H1 (cell line): Measurements from ENCODE around the gene MMUT. TPM values are rescaled to one million over a fixed set of nuclear protein-coding genes. Genes with fewer than 3 reads are reported as not detected.

Experiments used
- CTCF ChIA-PET: fragments of 300-600 bp; sonication (Branson Sonifier 250); formaldehyde crosslinking; loops from one replicate; lab custom pipeline; 2021; ENCODE audit not compliant: partially characterized antibody; lab: Charles Lee
- POLR2A ChIA-PET: fragments of 300-600 bp; sonication (Branson Sonifier 250); formaldehyde crosslinking; loops from one replicate; lab custom pipeline; 2021; ENCODE audit warnings: inconsistent platforms; ENCODE audit not compliant: partially characterized antibody; lab: Charles Lee
- DNase-seq, 2 experiments: peaks; one replicate each; pipeline versions ENCODE4 v3.0.0 to v3.0.0-alpha.2; 2010 to 2022; ENCODE audit warnings: low spot score in 2 of 2, low read depth in 1 of 2, mixed read lengths in 1 of 2
- FAIRE-seq: peaks from 2 replicates; lab custom pipeline; 2011; peaks lifted over from hg19 to GRCh38; lab: Jason Lieb, UNC
- H2AFZ ChIP-seq: 2 replicates; pipeline ENCODE4 v1.8.1; 2012; ENCODE audit warnings: low read length, inconsistent platforms
- H2AK5ac ChIP-seq: 2 replicates; pipeline ENCODE4 v1.6.1; 2013; ENCODE audit warnings: low read depth, low read length
- H2BK120ac ChIP-seq: replicated peaks from 2 replicates; pipeline ENCODE3; 2013; ENCODE audit warnings: low read depth, low read length, inconsistent platforms
- H2BK12ac ChIP-seq: 2 replicates; pipeline ENCODE4 v1.6.1; 2013; ENCODE audit warnings: low read depth, low read length
- H2BK15ac ChIP-seq: 2 replicates; pipeline ENCODE4 v1.6.1; 2013; ENCODE audit warnings: low read length
- H2BK20ac ChIP-seq: 2 replicates; pipeline ENCODE4 v1.6.1; 2013; ENCODE audit warnings: low read length
- H2BK5ac ChIP-seq: 2 replicates; pipeline ENCODE4 v1.6.1; 2013; ENCODE audit warnings: low read depth, low read length
- H3K14ac ChIP-seq: 2 replicates; pipeline ENCODE4 v1.6.1; 2013; ENCODE audit warnings: inconsistent platforms; ENCODE audit not compliant: insufficient read length
- H3K18ac ChIP-seq: 2 replicates; pipeline ENCODE4 v1.6.1; 2013; ENCODE audit warnings: low read length; ENCODE audit errors: extremely low read depth
- H3K23ac ChIP-seq: 2 replicates; pipeline ENCODE4 v1.6.1; 2013; ENCODE audit warnings: inconsistent platforms; ENCODE audit not compliant: insufficient read length
- H3K23me2 ChIP-seq: 2 replicates; pipeline ENCODE4 v1.6.1; 2013; ENCODE audit warnings: low read depth, low read length
- H3K27ac ChIP-seq: 2 replicates; pipeline ENCODE4 v1.6.1; 2011; ENCODE audit warnings: low read depth, low read length, inconsistent platforms
- H3K27me3 ChIP-seq, 4 experiments: replicated peaks in 1 of 4; 1 replicate in 1 of 4; 2 replicates in 3 of 4; pipeline versions ENCODE4 v1.6.1 to v1.8.1; 2011 to 2013; ENCODE audit warnings: low read length in 3 of 4, mild to moderate bottlenecking in 3 of 4, inconsistent platforms in 2 of 4, mixed read lengths in 2 of 4, moderate library complexity in 1 of 4; ENCODE audit not compliant: control insufficient read depth in 3 of 4, insufficient read depth in 3 of 4; ENCODE audit errors: extremely low read depth in 1 of 4
- H3K36me3 ChIP-seq, 4 experiments: 2 replicates each; pipeline versions ENCODE4 v1.6.1 to v1.8.1; 2011 to 2013; ENCODE audit warnings: mild to moderate bottlenecking in 4 of 4, low read length in 3 of 4, moderate library complexity in 2 of 4, control low read depth in 1 of 4, inconsistent platforms in 1 of 4; ENCODE audit not compliant: insufficient read depth in 4 of 4, control insufficient read depth in 2 of 4
- H3K4ac ChIP-seq: replicated peaks from 2 replicates; pipeline ENCODE3; 2013; ENCODE audit warnings: low read length, low read depth, mixed read lengths, inconsistent platforms; ENCODE audit not compliant: insufficient read length
- H3K4me1 ChIP-seq, 4 experiments: replicated peaks in 1 of 4; 1 replicate in 1 of 4; 2 replicates in 3 of 4; pipeline versions ENCODE4 v1.6.1 to v1.8.1; 2011 to 2013; ENCODE audit warnings: low read length in 3 of 4, inconsistent platforms in 2 of 4, mixed read lengths in 1 of 4; ENCODE audit not compliant: insufficient read depth in 4 of 4, control insufficient read depth in 3 of 4
- H3K4me2 ChIP-seq, 2 experiments: 2 replicates each; pipeline versions ENCODE4 v1.6.1 to v1.8.1; 2011 to 2013; ENCODE audit warnings: low read depth in 2 of 2, low read length in 2 of 2, control low read depth in 1 of 2, inconsistent platforms in 1 of 2, mild to moderate bottlenecking in 1 of 2; ENCODE audit not compliant: insufficient read depth in 1 of 2
- H3K4me3 ChIP-seq, 4 experiments: fragments of 200-600, 300-600 bp in 1 of 4; sonication (generic), shearing (Covaris generic), sonication (Bioruptor Twin) in 1 of 4; 2 replicates each; pipeline versions ENCODE4 v1.5.1 to v1.8.1; 2011 to 2016; ENCODE audit warnings: low read length in 4 of 4, low read depth in 3 of 4, control low read depth in 2 of 4, inconsistent platforms in 2 of 4, mild to moderate bottlenecking in 2 of 4, mixed read lengths in 1 of 4, moderate library complexity in 1 of 4; ENCODE audit not compliant: insufficient read depth in 2 of 4; ENCODE audit errors: extremely low read depth in 1 of 4
- H3K56ac ChIP-seq: replicated peaks from 2 replicates; pipeline ENCODE3; 2013; ENCODE audit warnings: low read depth, mild to moderate bottlenecking, mixed read lengths, low read length, inconsistent platforms; ENCODE audit not compliant: insufficient read length
- H3K79me1 ChIP-seq: 2 replicates; pipeline ENCODE4 v1.6.1; 2013; ENCODE audit warnings: low read depth, low read length, control low read depth
- H3K79me2 ChIP-seq, 2 experiments: 2 replicates each; pipeline versions ENCODE4 v1.6.1 to v1.8.1; 2012 to 2013; ENCODE audit warnings: low read length in 2 of 2, mild to moderate bottlenecking in 2 of 2, inconsistent platforms in 1 of 2; ENCODE audit not compliant: insufficient read depth in 2 of 2, control insufficient read depth in 1 of 2
- H3K9ac ChIP-seq, 4 experiments: replicated peaks in 1 of 4; 1 replicate in 1 of 4; 2 replicates in 3 of 4; pipeline versions ENCODE4 v1.6.1 to v1.8.1; 2011 to 2013; ENCODE audit warnings: low read depth in 3 of 4, low read length in 3 of 4, control low read depth in 2 of 4, mild to moderate bottlenecking in 2 of 4, moderate library complexity in 2 of 4, inconsistent platforms in 1 of 4; ENCODE audit errors: extremely low read depth in 1 of 4
- H3K9me3 ChIP-seq, 2 experiments: 2 replicates each; pipeline versions ENCODE4 v1.6.1 to v1.8.1; 2012 to 2013; ENCODE audit warnings: mild to moderate bottlenecking in 2 of 2, moderate library complexity in 2 of 2, control low read depth in 1 of 2, inconsistent platforms in 1 of 2, low read depth in 1 of 2, low read length in 1 of 2, mixed read lengths in 1 of 2; ENCODE audit not compliant: insufficient read depth in 2 of 2
- H4K20me1 ChIP-seq, 2 experiments: replicated peaks in 1 of 2; 2 replicates each; pipeline versions ENCODE3 to v1.8.1; 2011 to 2013; ENCODE audit warnings: inconsistent platforms in 2 of 2, low read length in 2 of 2, mild to moderate bottlenecking in 1 of 2; ENCODE audit not compliant: insufficient read depth in 2 of 2, control insufficient read depth in 1 of 2
- H4K5ac ChIP-seq: 2 replicates; pipeline ENCODE4 v1.6.1; 2013; ENCODE audit warnings: low read length, low read depth, mixed read lengths, inconsistent platforms; ENCODE audit not compliant: insufficient read length
- H4K8ac ChIP-seq: 2 replicates; pipeline ENCODE4 v1.8.0; 2013; ENCODE audit warnings: mild to moderate bottlenecking, moderate library complexity, low read length, inconsistent platforms; ENCODE audit not compliant: insufficient read depth; ENCODE audit errors: extremely low read depth
- H4K91ac ChIP-seq: replicated peaks from 2 replicates; pipeline ENCODE3; 2013; ENCODE audit warnings: low read length, mixed read lengths, inconsistent platforms; ENCODE audit not compliant: insufficient read length
- BACH1 ChIP-seq: IDR thresholded peaks from 2 replicates; pipeline ENCODE4 v1.6.1; 2012; ENCODE audit warnings: low read length, improper control_type of control experiment
- CBX8 ChIP-seq: fragments of 300-800, 300-1000 bp; sonication (generic); IDR thresholded peaks from 2 replicates; pipeline ENCODE4 v1.7.1; 2016; ENCODE audit warnings: low read depth, low read length, borderline replicate concordance
- CREB1 ChIP-seq: IDR thresholded peaks from 2 replicates; pipeline ENCODE4 v1.6.1; 2012; ENCODE audit warnings: inconsistent platforms
- EGR1 ChIP-seq: IDR thresholded peaks from 2 replicates; pipeline ENCODE4 v1.6.1; 2011; ENCODE audit warnings: low read depth, low read length, borderline replicate concordance
- RBBP5 ChIP-seq: IDR thresholded peaks from 2 replicates; pipeline ENCODE4 v1.7.1; 2012; ENCODE audit warnings: low read depth, mild to moderate bottlenecking, inconsistent platforms, low read length, moderate library complexity, borderline replicate concordance
- SRF ChIP-seq: IDR thresholded peaks from 2 replicates; pipeline ENCODE4 v1.6.1; 2011; ENCODE audit warnings: mild to moderate bottlenecking, low read depth, low read length, moderate library complexity
- TCF12 ChIP-seq: IDR thresholded peaks from 2 replicates; pipeline ENCODE4 v1.6.1; 2011; ENCODE audit warnings: low read depth, mild to moderate bottlenecking, low read length
- YY1 ChIP-seq: IDR thresholded peaks from 2 replicates; pipeline ENCODE4 v1.6.1; 2011; ENCODE audit warnings: low read depth, mild to moderate bottlenecking, low read length
- WGBS, 2 experiments: shearing (Covaris generic) in 1 of 2; methylation state at CpG; one replicate each; pipeline versions ENCODE4 v1.1.6 to v1.1.7; 2013 to 2015; ENCODE audit warnings: low lambda C conversion rate in 2 of 2, mixed read lengths in 2 of 2, inconsistent platforms in 1 of 2, low coverage in 1 of 2, missing lambda C conversion rate in 1 of 2; ENCODE audit not compliant: insufficient replicate concordance in 2 of 2, insufficient coverage in 1 of 2, insufficient read length in 1 of 2; ENCODE audit errors: extremely low coverage in 1 of 2, missing lambda C conversion rate in 1 of 2; 5-methylcytosine and 5-hydroxymethylcytosine counted together
- polyA plus RNA-seq, 7 experiments: library from polyadenylated mRNA; depleted of rRNA in 3 of 7; stranded (reverse) in 5 of 7; unstranded in 2 of 7; fragments of >200 nt in 5 of 7; fragments of 200-250 nt in 2 of 7; gene quantifications; 1 replicate in 5 of 7; 2 replicates in 1 of 7; 4 replicates in 1 of 7; pipeline versions ENCODE4 v1.2.1 to v1.2.3, GENCODE V29; 2011 to 2013; ENCODE audit warnings: missing spikeins in 2 of 7, mixed read lengths in 2 of 7
- total RNA-seq: library from RNA; stranded (reverse); fragmentation: NEBNext Ultra II Directional; extraction: Animal tissue kit (Norgen Biotek cat#: 25700); gene quantifications from 2 replicates; pipeline ENCODE4 v1.2.1, GENCODE V29; 2021

Gene MMUT
- total and polyA plus RNA-seq, 2 of the 8 experiments (the other 6 are each of a cell fraction or from before 2014, with no cell fraction given): 5.2 to 13.0 TPM

GRCh38 chr6:49490633-49491032 is 27.6 kb upstream of the MMUT start:
- Histone ChIP-seq H2BK12ac (no peak overlapping the region), H3K23me2 (no peaks in the 10 kb centered on the region), H3K4ac (no peak overlapping the region), H3K36me3 (peaks cover 5 to 48% (median 24%) of the 10 kb centered on the region in 4 experiments; a peak in 7 of 8 replicates), H3K4me2 (no peak overlapping the region), H2BK5ac (no peak overlapping the region), H3K9ac (no peak overlapping the region), H4K20me1 (no peaks in the 10 kb centered on the region), H3K56ac (no peak overlapping the region), H3K79me1 (no peaks in the 10 kb centered on the region), H3K14ac (no peak overlapping the region), H3K27ac (no peak overlapping the region), H3K9me3 (no peaks in the 10 kb centered on the region), H3K79me2 (no peaks in the 10 kb centered on the region), H3K18ac (no peak overlapping the region), H3K4me1 (no peaks in the 10 kb centered on the region), H4K91ac (no peak overlapping the region), H3K4me3 (no peak overlapping the region), H2BK15ac (no peak overlapping the region), H4K8ac (no peak overlapping the region), H3K23ac (no peak overlapping the region), H4K5ac (no peak overlapping the region), H2AK5ac (no peak overlapping the region), H2BK20ac (no peak overlapping the region), H3K27me3 (no peaks in the 10 kb centered on the region), H2BK120ac (no peak overlapping the region), H2AFZ (no peak overlapping the region)
- ChIA-PET CTCF (no interaction called here), POLR2A (no interaction called here)
- no peak for FAIRE-seq
- WGBS, 2 experiments: 92% methylated on average over 4 of the region's 4 CpGs; no CpG with 5 or more reads in 1 of the 2 experiments
- TF ChIP-seq SRF (no peak), EGR1 (no peak), BACH1 (no peak), TCF12 (no peak), YY1 (no peak), CBX8 (no peak), CREB1 (no peak), RBBP5 (no peak)
- DNase-seq: no peak
